Keratinocyte (primary cell): ENCODE measurements around the gene CDK2AP2. TPM values are rescaled to one million over a fixed set of nuclear protein-coding genes. Genes with fewer than 3 reads are reported as not detected.

Experiments used
- DNase-seq: peaks from one replicate; pipeline ENCODE4 v3.0.0-alpha.2; 2011; ENCODE audit warnings: low read depth, missing footprints, low spot score
- FAIRE-seq: peaks from 2 replicates; lab custom pipeline; 2011; peaks lifted over from hg19 to GRCh38; lab: Jason Lieb, UNC
- H2AFZ ChIP-seq: 2 replicates; pipeline ENCODE4 v1.6.0; 2012; ENCODE audit warnings: low read length, control low read depth, inconsistent platforms; ENCODE audit not compliant: control insufficient read depth
- H3K27ac ChIP-seq: 2 replicates; pipeline ENCODE4 v1.5.1; 2011; ENCODE audit warnings: low read length; ENCODE audit not compliant: control insufficient read depth, insufficient read depth
- H3K27me3 ChIP-seq: 3 replicates; pipeline ENCODE4 v1.6.0; 2011; ENCODE audit warnings: low read length; ENCODE audit not compliant: control insufficient read depth, insufficient read depth; ENCODE audit errors: extremely low read depth
- H3K36me3 ChIP-seq, 2 experiments: 2 replicates in 1 of 2; 3 replicates in 1 of 2; pipeline ENCODE4 v1.5.1; 2011; ENCODE audit warnings: low read length in 2 of 2, mild to moderate bottlenecking in 1 of 2; ENCODE audit not compliant: control insufficient read depth in 2 of 2, insufficient read depth in 2 of 2; ENCODE audit errors: extremely low read depth in 1 of 2
- H3K4me1 ChIP-seq: 3 replicates; pipeline ENCODE4 v1.5.1; 2011; ENCODE audit warnings: low read length; ENCODE audit not compliant: control insufficient read depth, insufficient read depth; ENCODE audit errors: extremely low read depth
- H3K4me2 ChIP-seq: 3 replicates; pipeline ENCODE4 v1.6.0; 2011; ENCODE audit warnings: low read depth, low read length; ENCODE audit not compliant: control insufficient read depth, insufficient read depth; ENCODE audit errors: extremely low read depth
- H3K4me3 ChIP-seq, 3 experiments: fragments of 200-600 bp in 1 of 3; sonication (generic) in 1 of 3; 2 replicates in 2 of 3; 3 replicates in 1 of 3; pipeline ENCODE4 v1.5.1; 2011 to 2016; ENCODE audit warnings: low read length in 3 of 3, mild to moderate bottlenecking in 3 of 3, control low read depth in 2 of 3, inconsistent platforms in 1 of 3, low read depth in 1 of 3, mixed read lengths in 1 of 3, mixed run types in 1 of 3, moderate library complexity in 1 of 3; ENCODE audit not compliant: control insufficient read depth in 2 of 3, insufficient read depth in 2 of 3; ENCODE audit errors: extremely low read depth in 1 of 3
- H3K79me2 ChIP-seq: 2 replicates; pipeline ENCODE4 v1.6.0; 2012; ENCODE audit warnings: low read length; ENCODE audit not compliant: control insufficient read depth, insufficient read depth
- H3K9ac ChIP-seq: 3 replicates; pipeline ENCODE4 v1.6.0; 2011; ENCODE audit warnings: low read length; ENCODE audit not compliant: control insufficient read depth, insufficient read depth; ENCODE audit errors: extremely low read depth
- H3K9me1 ChIP-seq: 3 replicates; pipeline ENCODE4 v1.6.0; 2011; ENCODE audit warnings: low read length; ENCODE audit not compliant: control insufficient read depth, insufficient read depth; ENCODE audit errors: extremely low read depth
- H3K9me3 ChIP-seq: 2 replicates; pipeline ENCODE4 v1.5.1; 2012; ENCODE audit warnings: low read depth, low read length; ENCODE audit not compliant: control insufficient read depth
- H4K20me1 ChIP-seq: 3 replicates; pipeline ENCODE4 v1.6.0; 2011; ENCODE audit warnings: low read length; ENCODE audit not compliant: control insufficient read depth, insufficient read depth; ENCODE audit errors: extremely low read depth
- EZH2 ChIP-seq: IDR thresholded peaks from one replicate; pipeline ENCODE4 v1.6.1; 2012; ENCODE audit warnings: inconsistent platforms, mild to moderate bottlenecking, low read length, moderate library complexity
- dilution Hi-C: fragments of 300-500 bp; cut with MboI; formaldehyde crosslinking; loops from one replicate; pipeline ENCODE4 v1.7.0; 2020; ENCODE audit warnings: low sequenced_read_pairs; ENCODE audit not compliant: extremely low pct_ligation_motif_present
- polyA plus RNA-seq, 5 experiments: library from polyadenylated mRNA; depleted of rRNA in 3 of 5; stranded (reverse) in 3 of 5; stranded (forward) in 1 of 5; unstranded in 1 of 5; fragments of >200 nt; gene quantifications; 1 replicate in 1 of 5; 2 replicates in 3 of 5; 3 replicates in 1 of 5; pipeline versions ENCODE4 v1.2.1 to v1.2.3, GENCODE V29; 2011 to 2012; ENCODE audit warnings: missing spikeins in 2 of 5, low read depth in 1 of 5, low replicate concordance in 1 of 5
- TF ChIP-seq, protein P1 (sequence below), 3 experiments: IDR thresholded peaks in 1 of 3; conservative IDR thresholded peaks in 1 of 3; optimal IDR thresholded peaks in 1 of 3; 2 replicates in 2 of 3; 3 replicates in 1 of 3; pipeline versions ENCODE3 to v1.5.1; 2011; ENCODE audit warnings: low read length in 3 of 3, mild to moderate bottlenecking in 3 of 3, moderate library complexity in 2 of 3, control low read depth in 1 of 3, inconsistent platforms in 1 of 3; ENCODE audit not compliant: insufficient read depth in 2 of 3; ENCODE audit errors: extremely low read depth in 1 of 3

CDK2AP2 gene
- polyA plus RNA-seq, 1 donor (not counting 4 experiments of a cell fraction or from before 2014, with no cell fraction given): 9.7 TPM

DNA sequence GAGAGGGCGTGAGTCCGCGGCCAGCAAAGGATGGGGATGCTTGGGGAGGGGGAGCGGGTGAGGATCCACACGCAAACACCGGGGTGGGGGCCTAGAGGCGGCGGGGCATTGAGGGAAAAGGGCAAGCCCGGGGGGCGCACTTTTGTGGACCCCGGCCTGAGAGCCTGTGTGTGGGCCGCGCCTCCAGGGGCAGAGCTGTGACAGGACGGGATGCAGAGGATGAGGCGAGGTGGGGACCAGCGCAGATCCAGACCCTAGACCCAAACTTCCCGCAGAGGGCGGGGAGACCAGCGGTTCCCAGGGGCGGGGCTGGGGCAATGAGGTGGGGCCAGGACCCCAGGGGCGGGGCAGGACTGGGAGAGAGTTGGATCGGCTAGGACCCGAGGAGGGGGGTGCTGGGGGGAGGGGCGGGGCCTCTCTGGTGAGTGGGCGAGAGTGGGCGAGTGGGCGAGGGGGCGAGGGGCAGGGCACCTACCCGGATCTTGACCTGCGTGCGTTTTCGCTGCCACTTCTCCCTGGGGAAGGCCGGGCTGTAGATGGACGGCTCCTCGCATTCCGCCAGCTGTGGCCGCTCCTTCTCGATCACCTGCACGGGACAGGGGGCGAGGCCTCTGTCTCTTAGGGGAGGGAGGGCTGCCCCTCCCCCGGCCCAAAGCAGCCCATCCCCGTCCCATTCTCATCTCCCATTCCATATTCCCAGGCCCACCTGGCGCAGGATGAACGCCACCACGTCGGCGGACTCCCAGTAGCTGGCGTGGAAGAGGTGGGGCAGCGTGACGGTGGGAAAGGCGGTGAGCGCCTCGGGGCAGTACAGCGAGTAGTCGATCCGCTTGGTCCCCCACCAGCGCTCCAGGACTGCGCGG, 13.4 kb downstream of the CDK2AP2 start:
- Histone ChIP-seq H3K27me3 (no peaks in the 10 kb centered on the region), H2AFZ (no peak overlapping the region), H4K20me1 (no peaks in the 10 kb centered on the region), H3K4me1 (no peaks in the 10 kb centered on the region), H3K4me2 (no peak overlapping the region), H3K9me3 (no peaks in the 10 kb centered on the region), H3K4me3 (no peak overlapping the region), H3K36me3 (peaks cover 14 to 28% of the 10 kb centered on the region in 2 experiments), H3K9me1 (no peaks in the 10 kb centered on the region), H3K9ac (no peak overlapping the region), H3K27ac (no peak overlapping the region), H3K79me2 (no peaks in the 10 kb centered on the region)
- TF ChIP-seq, protein P1, sequence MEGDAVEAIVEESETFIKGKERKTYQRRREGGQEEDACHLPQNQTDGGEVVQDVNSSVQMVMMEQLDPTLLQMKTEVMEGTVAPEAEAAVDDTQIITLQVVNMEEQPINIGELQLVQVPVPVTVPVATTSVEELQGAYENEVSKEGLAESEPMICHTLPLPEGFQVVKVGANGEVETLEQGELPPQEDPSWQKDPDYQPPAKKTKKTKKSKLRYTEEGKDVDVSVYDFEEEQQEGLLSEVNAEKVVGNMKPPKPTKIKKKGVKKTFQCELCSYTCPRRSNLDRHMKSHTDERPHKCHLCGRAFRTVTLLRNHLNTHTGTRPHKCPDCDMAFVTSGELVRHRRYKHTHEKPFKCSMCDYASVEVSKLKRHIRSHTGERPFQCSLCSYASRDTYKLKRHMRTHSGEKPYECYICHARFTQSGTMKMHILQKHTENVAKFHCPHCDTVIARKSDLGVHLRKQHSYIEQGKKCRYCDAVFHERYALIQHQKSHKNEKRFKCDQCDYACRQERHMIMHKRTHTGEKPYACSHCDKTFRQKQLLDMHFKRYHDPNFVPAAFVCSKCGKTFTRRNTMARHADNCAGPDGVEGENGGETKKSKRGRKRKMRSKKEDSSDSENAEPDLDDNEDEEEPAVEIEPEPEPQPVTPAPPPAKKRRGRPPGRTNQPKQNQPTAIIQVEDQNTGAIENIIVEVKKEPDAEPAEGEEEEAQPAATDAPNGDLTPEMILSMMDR (optimal IDR thresholded peaks at IDR 0.05 in 1 of 3, IDR thresholded peaks at IDR 0.05 in 1 of 3, conservative IDR thresholded peaks at IDR 0.05 in 1 of 3; ENCODE audit: extremely low read depth in 1 of 3, insufficient read depth in 2 of 3, low read length in 3 of 3): no peak
- TF ChIP-seq EZH2: no peak
- DNase-seq (no peak), FAIRE-seq (no peak)
- dilution Hi-C loops: no loop called here

DNA sequence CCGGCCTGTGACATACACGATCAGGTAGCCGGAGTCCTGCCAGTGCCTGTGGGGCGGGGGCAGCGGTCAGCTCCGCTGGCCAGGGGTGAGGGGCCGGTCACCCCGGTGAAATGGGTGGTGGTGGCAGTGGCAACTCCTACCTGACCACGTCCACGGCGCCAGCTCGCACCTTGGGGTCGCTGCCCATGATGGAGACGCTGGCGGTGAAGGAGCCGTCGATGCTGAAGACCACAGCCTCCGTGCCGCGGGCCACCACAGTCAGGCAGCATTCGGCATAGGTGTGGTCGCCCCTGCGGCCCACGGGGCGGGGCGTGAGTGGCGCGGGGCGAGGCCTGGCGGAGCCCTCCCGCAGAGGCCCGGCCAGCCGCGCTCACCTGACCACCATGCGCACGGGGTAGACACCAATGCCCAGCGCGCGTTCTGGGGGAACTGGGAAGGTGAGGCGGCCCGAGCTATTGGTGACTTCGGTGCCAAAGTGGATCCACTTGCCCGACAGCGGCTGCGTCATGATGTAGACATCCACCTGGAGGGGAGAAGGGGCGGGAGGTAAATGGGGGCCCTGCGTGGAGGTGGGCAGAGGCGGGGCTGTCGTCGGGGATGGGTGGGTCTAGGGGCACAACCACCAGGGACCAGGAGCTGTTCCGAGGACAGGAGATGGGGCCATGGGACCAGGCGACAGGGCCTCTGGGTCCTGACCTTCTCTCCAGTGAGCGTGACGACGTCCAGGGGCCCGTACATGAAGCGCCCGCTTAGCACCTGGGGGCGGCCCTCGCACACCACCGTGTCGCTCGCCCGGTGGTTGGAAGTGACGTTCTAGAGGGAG, 14.2 kb downstream of the CDK2AP2 start:
- H3K4me3 ChIP-seq: no peak overlapping the region
- no peak overlapping the region for H3K27ac ChIP-seq
- peaks cover 16 to 30% of the 10 kb centered on the region in 2 experiments for H3K36me3 ChIP-seq
- FAIRE-seq (no peak), DNase-seq (no peak)
- H3K79me2 ChIP-seq: no peaks in the 10 kb centered on the region
- no peaks in the 10 kb centered on the region for H3K9me1 ChIP-seq
- H3K9me3 ChIP-seq: no peaks in the 10 kb centered on the region
- H3K4me2 ChIP-seq: no peak overlapping the region
- H4K20me1 ChIP-seq: no peaks in the 10 kb centered on the region
- TF ChIP-seq, protein P1 (optimal IDR thresholded peaks at IDR 0.05 in 1 of 3, IDR thresholded peaks at IDR 0.05 in 1 of 3, conservative IDR thresholded peaks at IDR 0.05 in 1 of 3; ENCODE audit: extremely low read depth in 1 of 3, insufficient read depth in 2 of 3, low read length in 3 of 3): no peak
- TF ChIP-seq EZH2: no peak
- dilution Hi-C loops: no loop called here
- no peaks in the 10 kb centered on the region for H3K4me1 ChIP-seq
- no peak overlapping the region for H3K9ac ChIP-seq
- H2AFZ ChIP-seq: no peak overlapping the region
- no peaks in the 10 kb centered on the region for H3K27me3 ChIP-seq
